Neural cell (in vitro differentiated cells): Measurements from ENCODE around the gene ARHGAP9.

Source experiments
- EP300 ChIP-seq: fragments of 450-650 bp; conservative IDR thresholded peaks from 2 replicates; pipeline ENCODE4 v1.6.1; 2014; ENCODE audit warnings: antibody characterized with exemption, mild to moderate bottlenecking, moderate library complexity; ENCODE audit not compliant: poor library complexity, severe bottlenecking
- EZH2 ChIP-seq: fragments of 200-600, 300-800 bp; shearing (Covaris generic), sonication (generic); IDR thresholded peaks from 2 replicates; pipeline ENCODE4 v1.6.1; 2014; ENCODE audit warnings: antibody characterized with exemption, low read length, borderline replicate concordance, mild to moderate bottlenecking; ENCODE audit not compliant: insufficient read depth, poor library complexity, severe bottlenecking
- MXI1 ChIP-seq: fragments of 450-650 bp; conservative IDR thresholded peaks from 2 replicates; pipeline ENCODE4 v1.6.1; 2014; ENCODE audit warnings: antibody characterized with exemption, mild to moderate bottlenecking; ENCODE audit not compliant: poor library complexity, severe bottlenecking
- POLR2AphosphoS5 ChIP-seq: IDR thresholded peaks from 2 replicates; pipeline ENCODE4 v1.6.1; 2012
- RAD21 ChIP-seq: fragments of 450-650 bp; conservative IDR thresholded peaks from 2 replicates; pipeline ENCODE4 v1.6.1; 2014; ENCODE audit warnings: antibody characterized with exemption, mild to moderate bottlenecking, moderate library complexity
- TAF1 ChIP-seq: IDR thresholded peaks from 2 replicates; pipeline ENCODE4 v1.6.1; 2012; ENCODE audit warnings: low read depth
- TF ChIP-seq, protein P1 (sequence below): fragments of 450-650 bp; IDR thresholded peaks from 2 replicates; pipeline ENCODE4 v1.5.1; 2014; ENCODE audit warnings: antibody characterized with exemption, mild to moderate bottlenecking, moderate library complexity; ENCODE audit not compliant: poor library complexity, severe bottlenecking
- TF ChIP-seq, protein P2 (sequence below): IDR thresholded peaks from 2 replicates; pipeline ENCODE4 v1.6.1; 2012; ENCODE audit warnings: borderline replicate concordance

DNA sequence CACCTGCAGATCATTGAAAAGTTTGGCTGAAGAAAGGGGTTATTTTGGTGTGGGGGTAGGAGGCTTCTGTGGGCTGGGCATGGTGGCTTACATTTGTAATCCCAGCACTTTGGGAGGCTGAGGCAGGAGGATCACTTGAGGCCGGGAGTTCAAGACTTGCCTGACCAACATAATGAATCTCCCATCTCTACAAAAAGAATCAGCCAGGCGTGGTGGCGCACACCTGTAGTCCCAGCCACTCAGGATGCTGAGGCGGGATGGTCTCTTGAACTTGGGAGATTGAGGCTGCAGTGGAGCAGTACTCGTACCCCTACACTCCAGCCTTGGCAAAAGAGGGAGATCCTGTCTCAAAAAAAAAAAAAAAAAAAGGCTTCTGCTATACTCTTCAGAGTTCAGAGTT, 33.6 kb upstream of the ARHGAP9 start:
- no peak for TF ChIP-seq POLR2AphosphoS5
- TF ChIP-seq, protein P1, sequence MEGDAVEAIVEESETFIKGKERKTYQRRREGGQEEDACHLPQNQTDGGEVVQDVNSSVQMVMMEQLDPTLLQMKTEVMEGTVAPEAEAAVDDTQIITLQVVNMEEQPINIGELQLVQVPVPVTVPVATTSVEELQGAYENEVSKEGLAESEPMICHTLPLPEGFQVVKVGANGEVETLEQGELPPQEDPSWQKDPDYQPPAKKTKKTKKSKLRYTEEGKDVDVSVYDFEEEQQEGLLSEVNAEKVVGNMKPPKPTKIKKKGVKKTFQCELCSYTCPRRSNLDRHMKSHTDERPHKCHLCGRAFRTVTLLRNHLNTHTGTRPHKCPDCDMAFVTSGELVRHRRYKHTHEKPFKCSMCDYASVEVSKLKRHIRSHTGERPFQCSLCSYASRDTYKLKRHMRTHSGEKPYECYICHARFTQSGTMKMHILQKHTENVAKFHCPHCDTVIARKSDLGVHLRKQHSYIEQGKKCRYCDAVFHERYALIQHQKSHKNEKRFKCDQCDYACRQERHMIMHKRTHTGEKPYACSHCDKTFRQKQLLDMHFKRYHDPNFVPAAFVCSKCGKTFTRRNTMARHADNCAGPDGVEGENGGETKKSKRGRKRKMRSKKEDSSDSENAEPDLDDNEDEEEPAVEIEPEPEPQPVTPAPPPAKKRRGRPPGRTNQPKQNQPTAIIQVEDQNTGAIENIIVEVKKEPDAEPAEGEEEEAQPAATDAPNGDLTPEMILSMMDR: no peak
- no peak for TF ChIP-seq MXI1
- no peak for TF ChIP-seq EZH2
- TF ChIP-seq TAF1: no peak
- no peak for TF ChIP-seq RAD21
- no peak for TF ChIP-seq EP300
- TF ChIP-seq, protein P2, sequence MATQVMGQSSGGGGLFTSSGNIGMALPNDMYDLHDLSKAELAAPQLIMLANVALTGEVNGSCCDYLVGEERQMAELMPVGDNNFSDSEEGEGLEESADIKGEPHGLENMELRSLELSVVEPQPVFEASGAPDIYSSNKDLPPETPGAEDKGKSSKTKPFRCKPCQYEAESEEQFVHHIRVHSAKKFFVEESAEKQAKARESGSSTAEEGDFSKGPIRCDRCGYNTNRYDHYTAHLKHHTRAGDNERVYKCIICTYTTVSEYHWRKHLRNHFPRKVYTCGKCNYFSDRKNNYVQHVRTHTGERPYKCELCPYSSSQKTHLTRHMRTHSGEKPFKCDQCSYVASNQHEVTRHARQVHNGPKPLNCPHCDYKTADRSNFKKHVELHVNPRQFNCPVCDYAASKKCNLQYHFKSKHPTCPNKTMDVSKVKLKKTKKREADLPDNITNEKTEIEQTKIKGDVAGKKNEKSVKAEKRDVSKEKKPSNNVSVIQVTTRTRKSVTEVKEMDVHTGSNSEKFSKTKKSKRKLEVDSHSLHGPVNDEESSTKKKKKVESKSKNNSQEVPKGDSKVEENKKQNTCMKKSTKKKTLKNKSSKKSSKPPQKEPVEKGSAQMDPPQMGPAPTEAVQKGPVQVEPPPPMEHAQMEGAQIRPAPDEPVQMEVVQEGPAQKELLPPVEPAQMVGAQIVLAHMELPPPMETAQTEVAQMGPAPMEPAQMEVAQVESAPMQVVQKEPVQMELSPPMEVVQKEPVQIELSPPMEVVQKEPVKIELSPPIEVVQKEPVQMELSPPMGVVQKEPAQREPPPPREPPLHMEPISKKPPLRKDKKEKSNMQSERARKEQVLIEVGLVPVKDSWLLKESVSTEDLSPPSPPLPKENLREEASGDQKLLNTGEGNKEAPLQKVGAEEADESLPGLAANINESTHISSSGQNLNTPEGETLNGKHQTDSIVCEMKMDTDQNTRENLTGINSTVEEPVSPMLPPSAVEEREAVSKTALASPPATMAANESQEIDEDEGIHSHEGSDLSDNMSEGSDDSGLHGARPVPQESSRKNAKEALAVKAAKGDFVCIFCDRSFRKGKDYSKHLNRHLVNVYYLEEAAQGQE: no peak
